ENCODE data around the gene AGBL1.
"Not testable (repeated sequence)": the region's sequence is repeated elsewhere in the genome, so short reads cannot be mapped to it uniquely, and the experiment has no call there.

Gene AGBL1

GRCh38 chr15:86488046-86488445 is 408.4 kb downstream of the AGBL1 start:
- in situ Hi-C loops (cut with HindIII; ENCODE audit: low sequenced_read_pairs), result no loop called here

- in situ Hi-C loops (cut with HindIII; ENCODE audit: low sequenced_read_pairs), result no loop called here
Observed at GRCh38 chr15:86489981-86490380, 410.3 kb downstream of the AGBL1 start.

GRCh38 chr15:86491118-86491517 is 411.4 kb downstream of the AGBL1 start:
- in situ Hi-C loops (cut with HindIII; ENCODE audit: low sequenced_read_pairs), result no loop called here

GRCh38 chr15:86493884-86494283 is 414.2 kb downstream of the AGBL1 start:
- in situ Hi-C loops (cut with HindIII; ENCODE audit: low sequenced_read_pairs), result no loop called here

GRCh38 chr15:86494475-86494874 is 414.8 kb downstream of the AGBL1 start:
- in situ Hi-C loops (cut with HindIII; ENCODE audit: low sequenced_read_pairs), result no loop called here

GRCh38 chr15:86502301-86502700 is 422.6 kb downstream of the AGBL1 start:
- in situ Hi-C loops (cut with HindIII; ENCODE audit: low sequenced_read_pairs), result no loop called here

GRCh38 chr15:86505951-86506350 is 426.3 kb downstream of the AGBL1 start:
- in situ Hi-C loops (cut with HindIII; ENCODE audit: low sequenced_read_pairs), result no loop called here

- in situ Hi-C loops (cut with HindIII; ENCODE audit: low sequenced_read_pairs), result no loop called here
Observed at GRCh38 chr15:86506401-86506800, 426.7 kb downstream of the AGBL1 start.

GRCh38 chr15:86515625-86516024 is 436.0 kb downstream of the AGBL1 start:
- in situ Hi-C loops (cut with HindIII; ENCODE audit: low sequenced_read_pairs), result no loop called here

- in situ Hi-C loops (cut with HindIII; ENCODE audit: low sequenced_read_pairs), result no loop called here
Observed at GRCh38 chr15:86522721-86523120, 443.1 kb downstream of the AGBL1 start.

GRCh38 chr15:86526938-86527690 is 447.4 kb downstream of the AGBL1 start:
- in situ Hi-C loops (cut with HindIII; ENCODE audit: low sequenced_read_pairs), result no loop called here

GRCh38 chr15:86528094-86528493 is 448.4 kb downstream of the AGBL1 start:
- in situ Hi-C loops (cut with HindIII; ENCODE audit: low sequenced_read_pairs), result not testable (repeated sequence)

DNA sequence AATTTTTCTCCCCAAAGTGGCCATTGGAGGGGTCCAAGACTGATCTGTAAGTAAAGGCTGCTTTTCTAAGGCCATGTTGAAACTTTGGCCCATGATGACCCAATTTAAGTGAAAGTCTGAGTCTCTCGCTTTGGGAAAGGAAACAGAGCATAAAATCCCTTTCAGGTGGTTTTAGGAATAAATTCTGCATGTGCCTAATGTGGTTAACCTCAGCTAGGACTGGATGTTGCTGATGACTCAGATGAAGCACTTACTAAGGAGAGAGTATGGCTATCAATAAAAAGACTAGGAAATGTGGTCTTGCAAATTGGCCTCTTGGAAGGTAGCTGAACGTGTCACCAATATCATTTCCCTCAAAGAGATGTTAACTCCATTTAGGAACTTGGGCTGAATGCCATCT is 458.5 kb downstream of the AGBL1 start:
- in situ Hi-C loops (cut with HindIII; ENCODE audit: low sequenced_read_pairs), result no loop called here

DNA sequence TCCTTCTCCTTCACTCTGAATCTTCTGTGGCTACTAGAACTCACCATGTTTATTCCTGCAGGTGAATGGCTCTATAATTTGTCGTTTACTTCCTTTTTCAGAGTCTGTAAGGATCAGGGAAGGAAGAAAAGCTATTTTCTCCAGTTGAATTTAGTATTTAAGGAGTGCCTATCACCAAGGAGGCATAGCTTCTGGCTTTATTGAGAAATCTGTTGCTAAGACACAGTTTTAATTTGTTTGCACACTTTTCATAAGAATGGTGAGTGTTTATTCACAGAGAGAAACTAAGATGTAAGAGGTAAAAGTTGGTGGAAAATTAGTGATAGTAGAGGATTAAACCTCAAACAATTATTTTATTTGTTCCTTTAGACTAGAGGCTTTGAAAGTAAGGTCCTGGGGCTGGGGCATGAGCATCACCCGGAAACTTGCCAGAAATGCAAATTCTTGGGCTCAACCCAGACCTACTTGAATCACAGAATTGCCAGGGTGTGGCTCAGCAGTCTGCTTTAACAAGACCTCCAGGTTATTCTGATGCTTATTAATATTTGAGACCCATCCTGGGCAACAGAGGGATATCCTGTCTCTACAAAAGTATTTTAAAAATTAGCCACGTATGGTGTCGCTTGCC is 461.3 kb downstream of the AGBL1 start:
- in situ Hi-C loops (cut with HindIII; ENCODE audit: low sequenced_read_pairs), result no loop called here

DNA sequence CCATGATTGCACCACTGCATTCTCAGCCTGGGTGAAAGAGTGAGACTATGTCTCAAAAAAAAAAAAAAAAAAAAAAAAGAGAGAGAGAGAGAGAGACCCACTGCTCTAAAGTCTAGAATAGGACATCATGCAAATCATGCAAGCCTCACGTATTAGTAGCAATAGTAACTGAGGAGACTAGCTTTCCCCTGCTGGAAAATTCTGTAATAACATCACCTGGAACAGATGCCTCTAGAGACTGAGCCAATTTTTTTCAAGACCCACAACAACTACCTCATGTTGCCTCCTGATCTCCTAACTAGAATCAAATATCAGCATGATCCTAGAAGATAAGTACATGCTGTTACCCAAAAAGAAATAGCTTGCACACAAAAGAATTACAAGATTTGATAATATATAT is 461.9 kb downstream of the AGBL1 start:
- in situ Hi-C loops (cut with HindIII; ENCODE audit: low sequenced_read_pairs), result no loop called here

GRCh38 chr15:86550075-86550474 is 470.4 kb downstream of the AGBL1 start:
- in situ Hi-C loops (cut with HindIII; ENCODE audit: low sequenced_read_pairs), result no loop called here

DNA sequence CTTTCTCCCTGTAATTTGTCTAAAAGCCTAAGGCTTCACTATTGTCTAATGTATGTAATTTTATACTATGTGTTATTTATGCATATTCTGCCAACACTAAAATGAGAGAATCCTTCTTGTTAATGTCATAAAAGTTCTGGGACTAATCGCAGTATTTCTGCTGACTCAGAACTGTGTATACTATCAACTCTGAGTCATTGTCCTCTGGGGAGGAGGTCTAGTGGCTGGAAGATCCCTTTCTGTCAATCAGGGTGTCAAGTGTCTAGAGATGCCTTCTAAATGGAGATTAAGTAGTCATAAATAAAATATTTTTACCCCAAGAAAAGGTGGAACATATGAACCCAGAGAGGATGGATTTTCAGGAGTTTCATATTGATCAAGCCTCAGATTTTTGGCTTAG is 473.4 kb downstream of the AGBL1 start:
- in situ Hi-C loops (cut with HindIII; ENCODE audit: low sequenced_read_pairs), result no loop called here

- in situ Hi-C loops (cut with HindIII; ENCODE audit: low sequenced_read_pairs), result no loop called here
Observed at GRCh38 chr15:86555098-86555497, 475.4 kb downstream of the AGBL1 start.

- in situ Hi-C loops (cut with HindIII; ENCODE audit: low sequenced_read_pairs), result no loop called here
Observed at GRCh38 chr15:86555939-86556338, 476.3 kb downstream of the AGBL1 start.

- in situ Hi-C loops (cut with HindIII; ENCODE audit: low sequenced_read_pairs), result no loop called here
Observed at GRCh38 chr15:86556396-86557017, 476.8 kb downstream of the AGBL1 start.

DNA sequence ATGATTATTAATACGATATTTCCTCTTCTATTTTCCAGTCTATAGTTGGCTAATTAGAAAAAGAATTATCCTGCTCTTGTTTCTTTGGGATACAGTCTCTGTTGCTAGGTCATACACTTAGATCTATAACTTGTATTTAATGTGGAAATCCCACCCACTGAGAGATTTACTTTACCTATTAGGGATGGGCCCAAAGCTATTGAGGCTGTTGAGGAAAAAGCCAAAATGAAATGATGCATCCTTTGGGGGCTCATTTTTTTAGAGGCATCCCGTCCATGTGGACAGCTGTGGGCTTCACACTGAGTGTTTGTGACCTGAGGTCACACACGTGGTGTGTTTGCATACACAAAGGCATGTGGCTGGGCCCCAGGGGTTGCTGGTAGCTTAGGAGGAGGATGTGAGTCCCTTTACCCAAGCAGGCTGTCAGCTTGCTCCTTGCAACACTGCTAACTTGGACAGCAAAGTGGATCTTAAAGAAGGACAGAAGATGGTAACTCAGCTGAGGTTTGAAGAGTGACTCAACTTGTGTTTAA is 477.4 kb downstream of the AGBL1 start:
- in situ Hi-C loops (cut with HindIII; ENCODE audit: low sequenced_read_pairs), result no loop called here

DNA sequence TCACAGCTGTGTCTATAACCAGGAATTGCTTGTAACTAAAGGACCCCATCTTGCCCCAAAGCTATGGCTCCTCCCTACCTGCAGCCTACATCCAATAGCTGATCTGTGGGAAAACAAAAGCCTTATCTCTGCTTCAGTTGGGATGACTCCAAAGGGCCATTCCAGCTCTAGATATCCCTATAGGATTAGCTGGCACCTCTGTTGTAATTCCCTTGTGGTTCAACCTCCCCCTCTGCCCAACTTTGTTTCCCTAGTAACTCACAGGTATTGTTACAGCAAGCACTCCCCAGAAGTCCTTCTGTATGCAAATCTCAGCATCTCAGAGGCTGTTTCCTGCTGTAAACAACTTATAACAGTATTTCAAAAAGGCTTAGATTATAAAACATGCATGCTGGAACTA is 478.6 kb downstream of the AGBL1 start:
- in situ Hi-C loops (cut with HindIII; ENCODE audit: low sequenced_read_pairs), result no loop called here

Measured in endothelial cell of hepatic sinusoid (primary cell).